Spleen (tissue), 11 donors: Measurements from ENCODE around the gene SDSL. TPM values are rescaled to one million over a fixed set of nuclear protein-coding genes. Genes with fewer than 3 reads are reported as not detected.

Source experiments
- DNase-seq: peaks from one replicate; pipeline ENCODE4 v3.0.0-alpha.2; 2020
- H3K27ac ChIP-seq, 8 donors: fragments of 200-600 bp; sonication (generic) in 7 of 8; 1 replicate in 4 of 8; 2 replicates in 4 of 8; pipeline versions ENCODE4 v1.5.0 to v1.8.0; 2016 to 2021; ENCODE audit warnings: inconsistent platforms in 4 of 8, mild to moderate bottlenecking in 4 of 8, moderate library complexity in 1 of 8
- H3K27me3 ChIP-seq, 7 donors: fragments of 200-600 bp; sonication (generic) in 6 of 7; replicated peaks in 1 of 7; 1 replicate in 4 of 7; 2 replicates in 3 of 7; pipeline versions ENCODE4 v1.5.0 to v1.8.0; 2016 to 2021; ENCODE audit warnings: inconsistent platforms in 3 of 7, mild to moderate bottlenecking in 1 of 7
- H3K36me3 ChIP-seq, 6 donors: fragments of 200-600 bp; sonication (generic) in 5 of 6; 1 replicate in 4 of 6; 2 replicates in 2 of 6; pipeline versions ENCODE4 v1.5.0 to v1.8.0; 2016 to 2021; ENCODE audit warnings: inconsistent platforms in 2 of 6
- H3K4me1 ChIP-seq, 6 donors: fragments of 200-600 bp; sonication (generic) in 5 of 6; 1 replicate in 3 of 6; 2 replicates in 3 of 6; pipeline versions ENCODE4 v1.5.0 to v1.8.0; 2016 to 2021; ENCODE audit warnings: inconsistent platforms in 3 of 6
- H3K4me3 ChIP-seq, 8 donors: fragments of 200-600 bp; sonication (generic) in 7 of 8; 1 replicate in 4 of 8; 2 replicates in 4 of 8; pipeline versions ENCODE4 v1.5.0 to v1.8.0; 2016 to 2021; ENCODE audit warnings: inconsistent platforms in 4 of 8, mild to moderate bottlenecking in 4 of 8, moderate library complexity in 2 of 8
- H3K9me3 ChIP-seq, 8 donors: fragments of 200-600 bp; sonication (generic) in 7 of 8; 1 replicate in 4 of 8; 2 replicates in 4 of 8; pipeline versions ENCODE4 v1.5.0 to v1.8.0; 2016 to 2021; ENCODE audit warnings: inconsistent platforms in 4 of 8
- CTCF ChIP-seq, 11 experiments: fragments of 200-600 bp in 7 of 11; fragments of 450-650 bp in 4 of 11; sonication (generic) in 4 of 11; IDR thresholded peaks in 8 of 11; conservative IDR thresholded peaks in 3 of 11; 1 replicate in 7 of 11; 2 replicates in 4 of 11; pipeline versions ENCODE4 v1.4.0 to v1.8.0; 2016 to 2021; ENCODE audit warnings: antibody characterized with exemption in 11 of 11, inconsistent platforms in 4 of 11, mild to moderate bottlenecking in 1 of 11
- POLR2A ChIP-seq, 3 donors: fragments of 450-650 bp; IDR thresholded peaks; one replicate each; pipeline ENCODE4 v1.5.1; 2017; ENCODE audit warnings: antibody characterized with exemption in 3 of 3, mild to moderate bottlenecking in 1 of 3
- POLR2AphosphoS5 ChIP-seq, 3 donors: sonication (generic); formaldehyde crosslinking; IDR thresholded peaks; one replicate each; pipeline ENCODE4 v1.5.1; 2017; ENCODE audit warnings: antibody characterized with exemption in 3 of 3
- WGBS, 5 donors: extraction: QIAGEN DNeasy Blood & Tissue Kit in 3 of 5; methylation state at CpG; one replicate each; pipeline versions ENCODE4 v1.1.5 to v1.1.7; 2013 to 2018; 5-methylcytosine and 5-hydroxymethylcytosine counted together
- intact Hi-C: fragments of 100-400 bp; cut with DNase I; formaldehyde crosslinking; loops from one replicate; pipeline ENCODE4 v1.15.0; 2023; ENCODE audit warnings: low total_unique reads
- polyA plus RNA-seq, 3 donors: library from polyadenylated mRNA; stranded (reverse); fragments of 200-250 nt; gene quantifications; one replicate each; pipeline ENCODE4 v1.2.1, GENCODE V29; 2013
- total RNA-seq, 7 donors: library from RNA; depleted of rRNA in 3 of 7; stranded (reverse); fragments of >200 nt in 3 of 7; fragmentation: NEBNext Ultra II Directional in 4 of 7; extraction: Animal tissue kit (Norgen Biotek cat#: 25700) in 4 of 7; gene quantifications; one replicate each; pipeline versions ENCODE4 v1.1.0 to v1.2.1, GENCODE V29; 2016 to 2021
- donor health status: healthy with polysubstance abuse.
- donor health status: DM: no; HTN: no; CAD: no; lungs with moderate emphysema.
- donor health status: DM: no; HTN: no; CAD: no.
- donor health status: Bipolar disorder and iron deficiency.
- donor health status: healthy.
- donor health status: DM: no; HTN: no; CAD: no.
- donor health status: DM: yes; HTN: yes; CAD: no.

The SDSL gene
- total and polyA plus RNA-seq, 10 donors = 2.0 to 12.1 (median 5.2) TPM

GRCh38 chr12:113474635-113475436, 52.7 kb downstream of the SDSL start:
- H3K4me3 ChIP-seq = no peak overlapping the region
- WGBS, 5 donors = 4 to 11% (median 6%) methylated on average over 18 to 19 of the region's 19 CpGs
- H3K36me3 ChIP-seq = no peaks in the 10 kb centered on the region
- no peak for TF ChIP-seq POLR2AphosphoS5 (IDR thresholded peaks at IDR 0.05)
- TF ChIP-seq CTCF (IDR thresholded peaks at IDR 0.05 in 8 of 11, conservative IDR thresholded peaks at IDR 0.05 in 3 of 11) = no peak
- TF ChIP-seq POLR2A (IDR thresholded peaks at IDR 0.05) = no peak
- peaks cover 0 to 100% (median 95%) of the 10 kb centered on the region in 7 donors for H3K27me3 ChIP-seq
- no peak for DNase-seq
- intact Hi-C loops = no loop called here
- H3K27ac ChIP-seq = no peak overlapping the region
- H3K9me3 ChIP-seq = peaks cover 0 to 7% (median 0%) of the 10 kb centered on the region in 8 donors
- peaks cover 0 to 47% (median 8%) of the 10 kb centered on the region in 6 donors for H3K4me1 ChIP-seq

- WGBS, 5 donors = 3 to 13% (median 4%) methylated on average over 44 to 50 of the region's 50 CpGs
- Histone ChIP-seq H3K4me1 (peaks cover 0 to 43% (median 8%) of the 10 kb centered on the region in 6 donors), H3K4me3 (no peak overlapping the region), H3K27me3 (peaks cover 0 to 100% (median 95%) of the 10 kb centered on the region in 7 donors), H3K36me3 (no peaks in the 10 kb centered on the region), H3K9me3 (peaks cover 0 to 7% (median 0%) of the 10 kb centered on the region in 8 donors), H3K27ac (no peak overlapping the region)
- TF ChIP-seq POLR2A (IDR thresholded peaks at IDR 0.05) (no peak), POLR2AphosphoS5 (IDR thresholded peaks at IDR 0.05) (no peak), CTCF (IDR thresholded peaks at IDR 0.05 in 8 of 11, conservative IDR thresholded peaks at IDR 0.05 in 3 of 11) (no peak)
- no peak for DNase-seq
- intact Hi-C loops = no loop called here
These were observed 53.4 kb downstream of the SDSL start for GRCh38 chr12:113475451-113476175.

GRCh38 chr12:113476176-113476986, 54.2 kb downstream of the SDSL start:
- H3K4me1 ChIP-seq = peaks cover 0 to 37% (median 6%) of the 10 kb centered on the region in 6 donors
- H3K36me3 ChIP-seq = no peaks in the 10 kb centered on the region
- 2 to 6% (median 5%) methylated on average over 22 to 58 of the region's 58 CpGs for WGBS, 5 donors
- peaks cover 0 to 100% (median 95%) of the 10 kb centered on the region in 7 donors for H3K27me3 ChIP-seq
- H3K4me3 ChIP-seq = no peak overlapping the region
- DNase-seq = no peak
- intact Hi-C loops = no loop called here
- TF ChIP-seq CTCF (IDR thresholded peaks at IDR 0.05 in 8 of 11, conservative IDR thresholded peaks at IDR 0.05 in 3 of 11) = no peak
- no peak for TF ChIP-seq POLR2A (IDR thresholded peaks at IDR 0.05)
- no peak for TF ChIP-seq POLR2AphosphoS5 (IDR thresholded peaks at IDR 0.05)
- peaks cover 0 to 7% (median 0%) of the 10 kb centered on the region in 8 donors for H3K9me3 ChIP-seq
- no peak overlapping the region for H3K27ac ChIP-seq
